MM.1S (cell line): ENCODE results near the gene CDS2.

Source experiments
- EZH2 ChIP-seq: fragments of 300-600 bp; sonication (generic); optimal IDR thresholded peaks from 2 replicates; pipeline ENCODE3; 2017; ENCODE audit warnings: low read depth, mild to moderate bottlenecking, antibody characterized with exemption, low read length, mixed read lengths
- TF ChIP-seq, protein P1 (sequence below): fragments of 300-600 bp; sonication (generic); IDR thresholded peaks from 2 replicates; pipeline ENCODE4 v1.5.1; 2016; ENCODE audit warnings: antibody characterized with exemption, low read length, mixed read lengths

DNA sequence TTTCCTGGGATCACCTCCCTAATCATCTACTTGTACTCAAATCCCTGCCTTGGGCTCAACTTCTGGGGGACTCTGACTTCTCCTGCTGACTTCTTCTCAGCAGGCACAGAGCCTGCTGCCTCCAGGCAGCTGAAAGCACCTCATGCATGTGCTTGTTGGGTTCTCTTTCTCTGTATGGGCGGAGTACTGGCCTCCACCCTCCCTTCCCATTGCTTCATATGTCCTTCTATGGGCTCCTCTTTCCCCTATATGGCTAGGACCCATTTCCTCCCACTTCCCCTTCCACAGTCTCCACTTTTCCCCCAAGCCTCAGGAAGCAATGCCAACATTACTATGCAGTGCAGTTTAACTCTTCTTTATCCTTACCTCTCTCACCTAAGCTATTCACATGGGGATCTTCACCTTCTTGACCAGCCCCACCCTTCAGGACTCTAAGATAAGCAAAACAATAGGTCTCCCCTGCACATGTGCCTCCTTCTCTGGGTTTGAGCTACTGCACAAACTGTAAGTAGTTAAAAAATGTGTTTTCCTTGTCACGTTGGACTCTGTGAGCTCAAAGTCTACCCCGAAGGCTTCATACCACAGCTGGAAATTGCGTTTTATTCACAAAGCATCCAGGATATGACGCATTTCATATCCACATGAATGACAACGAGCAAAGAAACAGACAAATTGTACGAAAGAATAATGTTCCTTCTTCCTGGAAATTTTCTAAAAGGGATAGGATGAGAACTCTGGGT lies 93.7 kb downstream of the CDS2 start:
- TF ChIP-seq, protein P1, sequence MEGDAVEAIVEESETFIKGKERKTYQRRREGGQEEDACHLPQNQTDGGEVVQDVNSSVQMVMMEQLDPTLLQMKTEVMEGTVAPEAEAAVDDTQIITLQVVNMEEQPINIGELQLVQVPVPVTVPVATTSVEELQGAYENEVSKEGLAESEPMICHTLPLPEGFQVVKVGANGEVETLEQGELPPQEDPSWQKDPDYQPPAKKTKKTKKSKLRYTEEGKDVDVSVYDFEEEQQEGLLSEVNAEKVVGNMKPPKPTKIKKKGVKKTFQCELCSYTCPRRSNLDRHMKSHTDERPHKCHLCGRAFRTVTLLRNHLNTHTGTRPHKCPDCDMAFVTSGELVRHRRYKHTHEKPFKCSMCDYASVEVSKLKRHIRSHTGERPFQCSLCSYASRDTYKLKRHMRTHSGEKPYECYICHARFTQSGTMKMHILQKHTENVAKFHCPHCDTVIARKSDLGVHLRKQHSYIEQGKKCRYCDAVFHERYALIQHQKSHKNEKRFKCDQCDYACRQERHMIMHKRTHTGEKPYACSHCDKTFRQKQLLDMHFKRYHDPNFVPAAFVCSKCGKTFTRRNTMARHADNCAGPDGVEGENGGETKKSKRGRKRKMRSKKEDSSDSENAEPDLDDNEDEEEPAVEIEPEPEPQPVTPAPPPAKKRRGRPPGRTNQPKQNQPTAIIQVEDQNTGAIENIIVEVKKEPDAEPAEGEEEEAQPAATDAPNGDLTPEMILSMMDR = no peak
- TF ChIP-seq EZH2 = no peak
